ENCODE measurements around the gene DRC7. TPM values are rescaled to one million over a fixed set of nuclear protein-coding genes. Genes with fewer than 3 reads are reported as not detected.

Gene DRC7
- total RNA-seq, 1 experiment from 2014 or later = not detected

DNA sequence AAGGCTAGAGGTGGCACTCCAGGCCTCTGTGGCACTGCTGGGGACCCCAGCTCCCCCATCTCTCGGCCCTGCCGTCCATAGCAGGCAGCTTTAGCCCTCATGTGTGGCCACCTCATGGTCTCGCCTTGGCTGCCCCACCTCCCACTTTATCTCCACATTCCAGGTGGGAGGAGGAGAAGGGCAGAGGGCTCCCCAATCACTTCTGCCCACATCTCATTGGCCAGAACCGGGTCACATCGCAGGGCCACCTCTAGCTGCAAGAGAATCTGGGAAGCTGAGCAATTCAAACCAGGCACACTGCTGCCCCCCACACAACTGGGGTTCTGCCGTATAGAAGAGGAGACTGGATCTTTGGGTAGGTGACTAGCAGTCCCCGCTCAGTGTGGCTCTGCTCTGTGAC lies 1.6 kb downstream of the DRC7 start:
- peaks cover 20% of the 10 kb centered on the region for H3K27me3 Mint-ChIP-seq (ENCODE audit: insufficient read depth, unreplicated experiment)
- H3K4me1 Mint-ChIP-seq (ENCODE audit: insufficient read depth, unreplicated experiment) = no peaks in the 10 kb centered on the region
- intact Hi-C loops (cut with micrococcal nuclease) = no loop called here
- ChIA-PET POLR2A (no interaction called here), CTCF (interaction anchor here (0.9 kb wide), 1 partner anchor 114 kb away, joined by 3 read pairs; no protein-coding TSS in a partner anchor)
- no peaks in the 10 kb centered on the region for H3K9me3 Mint-ChIP-seq (ENCODE audit: unreplicated experiment)
- BruUV-seq (replicated peaks) = no TSS peak
- H3K4me3 Mint-ChIP-seq (ENCODE audit: unreplicated experiment) = no peak overlapping the region
- H3K27ac Mint-ChIP-seq (ENCODE audit: low read depth, unreplicated experiment) = no peak overlapping the region
- TF ChIP-seq, protein P1, sequence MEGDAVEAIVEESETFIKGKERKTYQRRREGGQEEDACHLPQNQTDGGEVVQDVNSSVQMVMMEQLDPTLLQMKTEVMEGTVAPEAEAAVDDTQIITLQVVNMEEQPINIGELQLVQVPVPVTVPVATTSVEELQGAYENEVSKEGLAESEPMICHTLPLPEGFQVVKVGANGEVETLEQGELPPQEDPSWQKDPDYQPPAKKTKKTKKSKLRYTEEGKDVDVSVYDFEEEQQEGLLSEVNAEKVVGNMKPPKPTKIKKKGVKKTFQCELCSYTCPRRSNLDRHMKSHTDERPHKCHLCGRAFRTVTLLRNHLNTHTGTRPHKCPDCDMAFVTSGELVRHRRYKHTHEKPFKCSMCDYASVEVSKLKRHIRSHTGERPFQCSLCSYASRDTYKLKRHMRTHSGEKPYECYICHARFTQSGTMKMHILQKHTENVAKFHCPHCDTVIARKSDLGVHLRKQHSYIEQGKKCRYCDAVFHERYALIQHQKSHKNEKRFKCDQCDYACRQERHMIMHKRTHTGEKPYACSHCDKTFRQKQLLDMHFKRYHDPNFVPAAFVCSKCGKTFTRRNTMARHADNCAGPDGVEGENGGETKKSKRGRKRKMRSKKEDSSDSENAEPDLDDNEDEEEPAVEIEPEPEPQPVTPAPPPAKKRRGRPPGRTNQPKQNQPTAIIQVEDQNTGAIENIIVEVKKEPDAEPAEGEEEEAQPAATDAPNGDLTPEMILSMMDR (IDR thresholded peaks at IDR 0.05; ENCODE audit: unreplicated experiment) = no peak
- H3K36me3 Mint-ChIP-seq (ENCODE audit: insufficient read depth, unreplicated experiment) = no peaks in the 10 kb centered on the region
- no peak for DNase-seq (ENCODE audit: unreplicated experiment)

DNA sequence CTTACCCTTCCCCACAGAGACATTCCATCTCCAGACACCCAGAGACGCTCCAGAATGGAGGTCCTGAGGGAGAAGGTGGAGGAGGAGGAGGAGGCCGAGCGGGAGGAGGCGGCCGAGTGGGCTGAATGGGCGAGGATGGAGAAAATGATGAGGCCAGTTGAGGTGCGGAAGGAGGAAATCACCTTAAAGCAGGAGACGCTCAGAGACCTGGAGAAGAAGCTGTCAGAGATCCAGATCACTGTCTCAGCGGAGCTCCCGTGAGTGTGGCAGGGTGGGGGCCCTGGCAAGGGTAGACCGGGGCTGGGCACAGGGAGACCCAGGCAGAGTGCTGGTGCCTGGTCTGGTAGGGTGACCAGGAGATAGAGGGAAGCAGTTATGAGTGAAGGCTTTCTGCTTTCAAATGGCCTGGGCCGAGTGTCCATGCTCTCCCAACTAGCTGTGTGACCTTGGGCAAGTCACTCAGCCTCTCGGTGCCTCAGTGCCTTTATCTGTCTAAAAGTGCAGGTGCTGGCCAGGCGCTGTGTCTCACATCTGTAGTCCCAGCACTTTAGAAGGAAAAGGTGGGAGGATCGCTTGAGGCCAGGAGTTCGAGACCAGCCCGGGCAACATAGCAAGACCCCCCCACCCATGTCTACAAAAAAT lies 3.4 kb downstream of the DRC7 start:
- POLR2A ChIA-PET = no interaction called here

DNA sequence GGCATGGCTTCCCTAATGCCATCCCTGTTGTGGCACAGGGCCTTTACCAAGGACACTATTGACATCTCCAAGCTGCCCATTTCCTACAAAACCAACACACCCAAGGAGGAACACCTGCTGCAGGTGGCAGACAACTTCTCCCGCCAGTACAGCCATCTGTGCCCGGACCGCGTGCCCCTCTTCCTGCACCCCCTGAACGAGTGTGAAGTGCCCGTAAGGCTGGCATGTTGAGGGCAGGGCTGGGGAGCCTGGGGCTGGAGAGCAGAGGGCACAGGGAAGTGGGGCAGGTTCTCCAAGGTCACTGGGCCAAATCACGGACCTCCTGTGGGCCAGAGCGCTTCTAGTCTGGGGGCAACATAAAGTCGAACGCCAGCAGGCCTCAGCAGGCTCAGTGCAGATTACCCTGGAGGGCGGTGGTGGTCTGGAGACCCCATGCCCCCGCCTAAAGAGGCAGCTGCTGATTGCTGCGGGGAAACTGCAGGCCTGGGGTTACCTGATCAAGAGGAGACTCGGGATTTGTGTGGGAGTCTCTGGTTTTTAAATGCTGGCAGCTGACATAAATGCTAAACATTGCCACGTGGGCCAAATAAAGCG lies 4.3 kb downstream of the DRC7 start:
- Mint-ChIP-seq H3K36me3 (ENCODE audit: insufficient read depth, unreplicated experiment) (no peaks in the 10 kb centered on the region), H3K27me3 (ENCODE audit: insufficient read depth, unreplicated experiment) (peaks cover 2% of the 10 kb centered on the region), H3K9me3 (ENCODE audit: unreplicated experiment) (no peaks in the 10 kb centered on the region), H3K4me1 (ENCODE audit: insufficient read depth, unreplicated experiment) (no peaks in the 10 kb centered on the region), H3K27ac (ENCODE audit: low read depth, unreplicated experiment) (no peak overlapping the region), H3K4me3 (ENCODE audit: unreplicated experiment) (no peak overlapping the region)
- ChIA-PET CTCF (no interaction called here), POLR2A (no interaction called here)
- TF ChIP-seq, protein P1 (IDR thresholded peaks at IDR 0.05; ENCODE audit: unreplicated experiment) = no peak
- intact Hi-C loops (cut with micrococcal nuclease) = no loop called here
- no peak for DNase-seq (ENCODE audit: unreplicated experiment)
- no TSS peak for BruUV-seq (replicated peaks)

More for the DNA sequence above, 3.4 kb downstream of the DRC7 start:
- H3K27me3 Mint-ChIP-seq (ENCODE audit: insufficient read depth, unreplicated experiment) = peaks cover 6% of the 10 kb centered on the region
- H3K36me3 Mint-ChIP-seq (ENCODE audit: insufficient read depth, unreplicated experiment) = no peaks in the 10 kb centered on the region
- intact Hi-C loops (cut with micrococcal nuclease) = no loop called here
- H3K27ac Mint-ChIP-seq (ENCODE audit: low read depth, unreplicated experiment) = no peak overlapping the region
- H3K4me3 Mint-ChIP-seq (ENCODE audit: unreplicated experiment) = no peak overlapping the region
- no peak for DNase-seq (ENCODE audit: unreplicated experiment)
- CTCF ChIA-PET = no interaction called here
- no peaks in the 10 kb centered on the region for H3K4me1 Mint-ChIP-seq (ENCODE audit: insufficient read depth, unreplicated experiment)
- no TSS peak for BruUV-seq (replicated peaks)
- TF ChIP-seq, protein P1 (IDR thresholded peaks at IDR 0.05; ENCODE audit: unreplicated experiment) = no peak
- no peaks in the 10 kb centered on the region for H3K9me3 Mint-ChIP-seq (ENCODE audit: unreplicated experiment)

DNA sequence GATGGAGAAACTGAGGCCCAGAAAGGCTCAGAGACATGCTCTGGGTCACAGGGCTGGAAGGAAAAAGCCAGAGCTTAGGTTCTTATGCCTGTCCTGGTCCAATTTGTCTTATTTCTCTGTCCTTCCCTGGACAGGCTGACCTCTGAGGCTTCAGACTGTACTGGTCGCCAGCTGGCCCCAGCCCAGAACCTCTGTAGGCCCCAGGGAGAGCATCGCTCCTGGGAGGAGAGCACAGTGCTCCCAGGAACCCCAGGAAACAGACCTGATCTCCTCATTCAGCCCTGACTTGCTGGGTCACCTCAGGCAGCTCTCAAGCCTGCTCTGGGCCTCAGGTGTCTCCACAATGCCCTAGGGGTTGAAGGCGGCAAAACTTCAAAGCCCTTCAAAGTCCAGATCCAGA lies 4.9 kb downstream of the DRC7 start:
- Mint-ChIP-seq H3K4me3 (ENCODE audit: unreplicated experiment) (no peak overlapping the region), H3K9me3 (ENCODE audit: unreplicated experiment) (no peaks in the 10 kb centered on the region), H3K27me3 (ENCODE audit: insufficient read depth, unreplicated experiment) (peaks cover 7% of the 10 kb centered on the region), H3K36me3 (ENCODE audit: insufficient read depth, unreplicated experiment) (no peaks in the 10 kb centered on the region), H3K4me1 (ENCODE audit: insufficient read depth, unreplicated experiment) (no peaks in the 10 kb centered on the region), H3K27ac (ENCODE audit: low read depth, unreplicated experiment) (no peak overlapping the region)
- POLR2A ChIA-PET = no interaction called here
- CTCF ChIA-PET = interaction anchor here (1.5 kb wide), 1 partner anchor 18 kb away, joined by 4 read pairs; no protein-coding TSS in a partner anchor
- TF ChIP-seq, protein P1 (IDR thresholded peaks at IDR 0.05; ENCODE audit: unreplicated experiment) = no peak
- no peak for DNase-seq (ENCODE audit: unreplicated experiment)
- intact Hi-C loops (cut with micrococcal nuclease) = no loop called here
- BruUV-seq (replicated peaks) = no TSS peak

All from MCF 10A (cell line).